HG02623 (cell line): ENCODE data around the gene PANK4.

Experiments used
- ATAC-seq: cut with Tn5 transposase; IDR thresholded peaks from one replicate; pipeline ENCODE4 v1.9.1; 2021; ENCODE audit warnings: moderate library complexity; ENCODE audit not compliant: unreplicated experiment

Gene PANK4

DNA sequence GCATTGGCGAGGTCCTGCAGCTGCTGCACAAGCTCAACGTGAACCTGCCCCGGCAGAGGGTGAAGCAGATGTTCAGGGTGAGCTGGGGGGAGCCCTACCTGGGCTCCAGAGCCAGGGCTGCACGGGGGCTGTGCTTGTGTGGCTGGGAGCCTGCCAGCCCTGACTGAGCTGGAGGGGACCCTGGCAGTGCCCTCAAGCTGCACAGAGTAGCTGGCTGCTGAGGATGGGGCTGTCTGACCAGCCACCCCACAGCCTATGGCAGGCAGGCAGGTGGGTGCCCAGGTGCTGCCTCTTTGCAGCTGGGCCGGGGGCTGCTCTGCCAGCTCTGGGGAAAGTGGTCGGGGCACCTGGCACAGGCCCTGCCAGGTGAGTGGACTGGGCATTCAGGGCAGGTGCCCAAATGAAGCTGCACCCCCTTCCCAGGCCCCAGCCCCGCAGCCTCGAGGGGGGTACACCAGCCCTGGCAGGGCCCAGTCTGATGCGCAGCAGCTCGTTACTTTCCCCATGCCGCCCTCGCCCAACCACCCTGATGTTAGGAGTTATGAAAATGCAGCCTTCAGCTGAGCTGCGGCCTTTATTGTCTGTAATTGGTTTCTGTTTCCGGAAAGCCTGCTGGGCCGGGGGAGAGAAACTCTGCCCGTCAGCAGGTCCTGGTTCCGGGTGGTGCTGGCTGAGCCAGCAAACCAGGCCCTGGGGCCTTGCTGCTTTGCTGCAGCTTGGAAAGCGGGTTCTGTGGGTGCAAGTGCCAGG, 46.0 kb downstream of the PANK4 start:
- ATAC-seq, result no peak

DNA sequence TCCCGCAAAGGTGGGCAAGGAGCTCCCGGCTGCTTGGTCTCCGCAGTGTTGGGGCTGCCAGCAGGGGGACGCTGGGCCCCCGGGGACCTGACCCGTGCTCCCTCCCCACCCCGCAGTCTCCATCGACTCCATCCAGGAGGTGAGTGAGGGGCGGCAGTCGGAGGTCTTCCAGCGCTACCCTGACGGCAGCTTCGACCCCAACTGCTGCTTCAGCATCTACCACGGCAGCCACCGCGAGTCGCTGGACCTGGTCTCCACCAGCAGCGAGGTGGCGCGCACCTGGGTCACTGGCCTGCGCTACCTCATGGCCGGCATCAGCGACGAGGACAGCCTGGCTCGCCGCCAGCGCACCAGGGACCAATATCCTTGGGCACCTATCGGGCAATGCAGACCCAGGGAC, 46.8 kb downstream of the PANK4 start:
- no peak for ATAC-seq

DNA sequence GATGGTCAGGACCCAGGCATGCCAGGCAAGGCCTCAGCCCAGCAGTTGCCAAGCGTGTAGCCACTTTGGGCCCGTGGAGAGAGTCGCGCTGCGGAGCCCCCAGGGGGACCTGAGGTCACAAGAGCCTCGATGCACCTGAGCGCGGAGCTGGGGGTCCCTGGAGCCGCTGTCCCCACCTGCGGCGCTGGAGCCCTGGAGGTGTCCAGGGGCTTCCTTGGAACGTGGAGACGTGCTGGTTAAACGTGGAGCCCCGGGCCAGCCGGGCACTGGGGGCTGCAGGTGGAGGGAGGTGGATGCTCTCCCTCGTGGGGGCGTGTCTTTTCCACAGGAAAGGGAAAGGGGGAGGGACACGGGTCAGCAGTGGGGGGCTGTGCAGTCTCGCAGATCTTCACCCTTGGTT, 47.2 kb downstream of the PANK4 start:
- ATAC-seq, result no peak

DNA sequence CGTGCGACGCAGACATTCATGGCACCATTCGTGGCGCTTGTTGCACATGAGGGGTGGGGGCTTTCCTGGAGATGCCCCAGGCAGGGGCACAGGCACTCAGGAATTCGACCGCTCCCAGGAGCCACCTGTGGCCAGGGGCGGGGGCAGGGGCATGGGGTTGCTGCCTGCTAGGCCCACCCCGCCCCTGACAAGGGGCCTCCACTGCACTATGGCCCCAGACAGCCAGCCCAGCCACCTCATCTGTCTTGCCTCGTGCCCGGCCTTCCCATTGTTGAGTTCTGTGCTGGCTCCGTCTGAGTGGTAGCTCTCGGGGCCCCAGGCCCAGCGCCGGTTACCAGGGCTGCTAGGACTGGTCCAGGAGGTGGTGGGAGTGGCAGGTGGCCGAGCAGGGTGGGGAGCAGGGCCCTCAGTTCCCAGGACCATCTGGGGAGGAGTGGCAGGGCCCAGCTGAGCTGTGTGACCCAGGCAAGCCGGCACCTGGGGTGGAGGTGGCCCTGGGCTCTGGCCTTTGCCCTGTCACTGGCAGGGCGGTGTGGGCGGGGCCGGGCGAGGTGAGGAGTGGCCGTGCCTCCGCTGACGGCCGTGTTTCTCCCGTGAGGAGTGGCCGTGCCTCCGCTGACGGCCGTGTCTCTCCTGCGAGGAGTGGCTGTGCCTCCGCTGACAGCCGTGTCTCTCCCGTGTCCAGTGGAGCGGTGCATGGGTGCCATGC, 48.5 kb downstream of the PANK4 start:
- no peak for ATAC-seq

DNA sequence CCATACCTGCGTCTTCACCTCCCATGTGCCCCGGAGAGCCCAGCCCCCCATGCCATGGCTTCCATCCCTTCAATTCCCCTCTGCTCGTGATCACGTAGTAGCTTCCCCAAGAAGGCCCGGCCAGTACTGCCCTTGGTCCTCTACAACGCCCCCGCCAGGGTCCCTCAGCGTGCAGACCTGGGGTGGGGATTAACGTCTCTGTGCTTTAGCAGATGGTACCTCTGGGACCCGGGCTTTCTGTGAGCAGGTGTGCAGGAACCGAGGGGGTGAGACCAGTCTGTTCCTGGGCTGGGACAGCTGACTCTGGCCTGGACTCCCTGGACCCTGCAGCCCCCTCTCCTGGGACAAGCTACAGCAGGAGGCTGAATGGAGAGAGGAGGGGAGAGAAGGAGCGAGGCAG, 49.1 kb downstream of the PANK4 start:
- no peak for ATAC-seq

DNA sequence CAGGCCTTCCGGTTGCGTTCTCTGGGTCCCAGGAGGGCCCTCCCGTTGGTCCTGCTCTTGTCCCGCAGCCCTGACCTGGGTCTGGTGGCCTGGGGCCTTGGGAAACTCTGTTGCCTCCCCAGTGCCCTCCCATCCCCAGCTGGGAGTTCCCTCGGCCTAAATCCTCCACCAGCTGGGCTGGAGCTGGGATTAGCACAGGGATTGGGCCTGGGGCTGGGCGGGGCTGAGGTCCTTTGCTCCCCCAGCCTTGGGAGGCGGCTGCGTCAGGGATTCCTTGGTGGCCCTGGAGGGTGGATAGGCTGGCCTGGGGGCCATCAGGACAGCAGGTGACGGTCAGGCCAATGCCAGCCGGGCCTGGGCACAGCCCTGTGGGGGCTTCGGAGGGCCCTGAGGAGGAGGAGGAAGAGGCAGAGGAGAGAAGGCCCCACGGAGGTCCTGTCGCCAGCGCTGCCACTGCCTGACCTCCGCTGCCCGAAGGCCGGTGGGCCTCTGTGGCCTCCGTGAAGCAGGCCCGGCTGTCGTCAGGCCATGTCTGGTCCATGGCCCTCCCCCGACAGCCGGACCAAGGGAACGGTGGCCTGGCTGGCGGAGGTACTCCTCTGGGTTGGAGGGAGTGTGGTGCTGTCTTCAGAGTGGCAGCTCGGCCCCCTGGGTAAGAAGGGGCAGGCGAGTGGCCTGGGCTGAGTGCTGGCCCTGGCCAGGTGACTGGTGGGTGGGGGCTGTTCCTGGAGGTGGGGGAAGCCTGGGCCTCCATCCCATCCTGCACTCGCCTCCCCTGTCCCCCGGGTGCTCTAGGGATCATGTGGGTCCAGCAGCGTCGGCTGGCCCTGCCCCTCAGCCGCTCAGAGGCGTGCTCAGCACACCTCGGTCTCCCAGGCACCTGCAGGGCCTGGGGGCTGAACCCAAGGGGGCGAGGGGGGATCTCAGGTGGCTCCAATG, 50.1 kb downstream of the PANK4 start, which contains the start of gene PLCH2:
PLCH2 (plus strand) TSS at position 229 of the 939 bp plus-strand sequence; CDS start at position 529, 300 bp downstream.
- no peak for ATAC-seq

DNA sequence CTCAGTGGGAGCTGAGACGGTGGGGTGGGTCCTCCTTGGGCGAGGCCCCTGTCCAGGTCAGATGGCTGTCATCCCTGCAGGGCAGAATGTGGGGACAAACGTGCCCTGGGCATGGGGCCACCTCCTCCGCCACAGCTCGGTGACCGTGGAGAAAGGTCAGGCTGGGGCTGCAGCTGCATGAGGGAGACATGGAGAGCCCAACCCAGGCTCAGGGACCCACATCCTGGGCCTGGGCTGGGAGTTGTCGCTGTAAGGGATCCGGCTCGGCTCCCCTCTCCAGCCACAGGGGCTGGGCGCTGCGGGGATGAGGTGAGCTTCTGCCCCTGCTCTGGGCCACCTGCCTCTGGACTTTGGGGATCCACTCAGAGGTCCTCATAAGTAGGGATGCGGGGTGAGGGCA, 50.8 kb downstream of the PANK4 start:
- no peak for ATAC-seq

DNA sequence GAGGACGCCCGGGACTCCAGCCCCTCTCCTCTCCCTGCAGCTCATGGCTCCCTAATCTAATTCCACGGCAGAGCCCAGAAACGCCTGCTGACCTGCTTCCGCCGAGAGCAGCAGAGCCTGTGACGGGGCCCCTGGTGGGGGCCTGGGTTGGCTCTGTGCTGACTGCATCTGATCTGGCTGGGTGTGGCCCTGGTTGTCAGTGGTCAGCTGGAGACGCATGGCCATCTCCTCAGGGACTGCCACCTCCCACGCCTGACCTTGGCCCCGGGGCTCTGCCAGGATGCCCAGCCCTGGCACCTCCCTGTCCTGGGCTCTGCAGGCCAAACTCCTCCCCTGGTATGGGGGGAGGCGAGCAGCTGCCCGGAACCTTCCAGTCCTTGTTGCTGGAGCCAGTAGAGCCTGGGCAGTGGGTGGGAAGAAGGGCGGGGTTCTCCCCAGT, 51.4 kb downstream of the PANK4 start:
- ATAC-seq, result no peak

DNA sequence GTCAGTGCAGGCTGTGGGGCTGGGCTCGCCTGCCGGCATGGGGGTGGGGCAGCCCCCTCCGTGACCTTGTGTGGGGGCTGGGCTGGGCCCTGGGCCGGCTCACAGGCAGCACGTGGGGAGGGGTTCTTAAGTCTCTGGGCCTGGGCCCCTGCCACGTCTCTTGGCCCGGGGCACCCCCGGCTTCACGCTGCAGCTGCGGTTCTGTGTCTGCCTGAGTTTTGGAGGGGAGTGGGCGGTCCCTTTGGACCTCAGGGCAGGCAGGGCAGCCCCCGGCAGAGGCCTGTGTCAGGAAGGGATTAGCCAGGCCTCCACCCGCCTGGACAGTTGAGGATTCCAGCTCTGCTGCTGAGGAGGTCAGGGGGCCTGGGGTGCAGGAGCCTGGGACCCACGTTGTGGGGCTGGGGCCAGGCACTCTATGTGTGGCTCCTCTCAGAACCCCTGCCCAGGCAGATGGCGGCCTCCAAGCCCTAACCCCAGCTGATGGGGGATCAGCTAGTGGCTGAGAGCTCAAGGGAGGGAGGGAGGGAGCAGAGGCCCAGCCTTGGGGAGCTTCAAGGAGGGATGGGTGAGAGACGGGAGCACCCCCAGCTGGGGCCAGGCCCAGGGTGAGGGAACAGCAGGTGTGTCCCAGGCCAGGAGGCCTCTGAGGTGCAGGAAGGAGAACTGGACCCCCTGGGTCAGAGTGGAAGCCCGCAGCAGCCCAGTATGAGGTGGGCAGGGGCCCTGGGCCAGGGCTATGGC, 52.1 kb downstream of the PANK4 start:
- no peak for ATAC-seq

DNA sequence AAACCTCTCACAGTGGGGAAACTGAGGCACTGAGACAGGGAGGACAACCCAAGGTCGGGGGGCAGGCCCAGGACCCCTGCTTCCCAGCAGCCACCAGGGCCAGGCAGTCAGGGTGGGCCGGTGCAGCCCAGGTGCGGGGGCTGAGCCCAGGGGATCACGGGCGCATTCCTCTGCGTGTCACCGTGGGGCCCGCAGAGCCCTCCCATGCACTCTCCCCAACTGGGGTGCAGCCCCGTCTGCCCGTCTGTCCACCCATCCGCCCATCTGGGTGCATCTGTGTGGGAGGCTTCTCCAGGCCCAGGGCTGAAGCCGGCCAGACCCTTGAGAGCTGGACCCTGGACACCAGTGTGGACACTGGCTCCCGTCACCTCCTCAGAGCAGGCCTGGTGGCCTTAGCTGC, 53.2 kb downstream of the PANK4 start:
- no peak for ATAC-seq

DNA sequence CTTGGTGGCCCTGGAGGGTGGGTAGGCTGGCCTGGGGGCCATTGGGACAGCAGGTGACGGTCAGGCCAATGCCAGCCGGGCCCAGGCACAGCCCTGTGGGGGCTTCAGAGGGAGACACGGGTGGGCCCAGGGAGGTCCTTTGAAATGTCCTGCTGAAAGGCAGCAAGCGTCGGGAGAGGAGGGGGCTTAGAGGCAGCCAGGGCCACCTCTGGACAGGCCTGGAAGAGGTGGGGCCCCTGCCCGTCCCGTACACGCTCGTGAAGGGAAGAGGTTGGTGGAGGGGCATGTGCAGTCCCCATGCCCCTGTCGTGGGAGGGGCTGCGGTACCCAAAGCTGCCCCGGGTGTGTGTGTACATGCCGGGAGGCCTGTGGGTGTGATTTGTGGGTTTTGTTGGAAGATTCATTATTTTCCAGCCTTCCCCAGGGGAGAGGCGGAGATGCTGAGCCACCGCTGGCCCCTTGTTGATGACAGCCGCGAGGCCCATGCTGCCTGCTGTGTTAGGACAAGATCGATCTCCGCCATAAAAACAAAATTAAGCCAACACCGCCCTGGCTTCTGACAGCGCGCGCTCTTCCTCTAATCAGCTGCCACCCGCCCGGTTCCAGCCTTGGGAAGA, 53.7 kb downstream of the PANK4 start:
- no peak for ATAC-seq

DNA sequence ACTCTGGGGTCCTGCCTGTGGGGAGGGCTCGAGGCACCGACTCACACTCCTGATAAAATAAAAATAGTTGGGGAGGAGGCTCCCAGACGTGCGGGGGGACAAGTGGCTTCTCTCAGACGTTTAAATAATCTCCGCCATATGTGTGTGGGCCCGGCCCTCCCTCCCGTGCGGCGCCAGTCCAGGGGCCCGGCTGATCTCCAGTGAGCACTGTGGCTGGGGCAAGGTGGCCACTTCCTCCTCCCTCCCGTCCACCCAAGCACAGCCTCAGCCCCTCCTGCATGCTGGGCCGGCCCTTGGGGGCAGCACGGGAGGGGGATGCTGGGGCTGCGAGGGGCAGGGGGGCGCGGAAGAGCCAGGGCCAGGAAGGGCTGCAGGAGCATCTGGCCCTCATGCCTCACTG, 54.3 kb downstream of the PANK4 start:
- ATAC-seq, result no peak

DNA sequence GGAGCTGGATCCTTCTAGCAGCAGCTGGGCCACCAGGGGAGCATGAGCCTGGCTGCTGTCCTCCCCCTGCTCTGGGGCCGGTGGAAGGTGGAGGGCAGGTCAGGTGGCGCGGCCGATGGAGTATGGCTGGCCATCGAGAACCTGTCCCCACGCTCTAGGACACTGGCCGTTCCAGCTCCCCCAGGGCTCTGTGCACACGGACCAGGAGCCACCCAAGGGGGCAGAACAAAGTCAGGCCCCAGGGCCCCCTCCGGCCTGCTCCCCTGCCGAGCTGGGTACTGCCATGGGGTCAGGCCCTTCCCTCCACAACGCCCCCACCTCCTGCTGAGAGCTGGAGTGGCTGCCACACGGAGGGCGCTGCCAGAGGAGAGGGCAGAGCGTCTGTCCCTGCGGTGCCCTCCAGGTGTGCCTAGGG, 54.8 kb downstream of the PANK4 start:
- no peak for ATAC-seq

DNA sequence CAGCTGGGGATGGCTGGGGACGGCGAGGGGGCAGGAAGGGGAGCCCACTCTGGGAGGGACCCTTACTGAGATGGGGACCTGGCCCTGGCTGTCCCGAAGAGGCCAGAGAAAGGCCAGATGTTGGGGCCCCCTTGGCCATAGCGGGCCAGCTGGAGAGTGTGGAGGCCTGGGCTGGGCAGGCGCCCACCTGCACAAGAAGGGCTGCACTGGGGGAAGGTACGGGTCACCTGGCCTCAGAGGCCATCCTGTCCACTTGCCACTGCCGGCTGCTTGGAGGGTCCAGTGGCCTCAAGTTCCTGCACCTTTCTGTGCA, 55.3 kb downstream of the PANK4 start:
- ATAC-seq, result no peak

DNA sequence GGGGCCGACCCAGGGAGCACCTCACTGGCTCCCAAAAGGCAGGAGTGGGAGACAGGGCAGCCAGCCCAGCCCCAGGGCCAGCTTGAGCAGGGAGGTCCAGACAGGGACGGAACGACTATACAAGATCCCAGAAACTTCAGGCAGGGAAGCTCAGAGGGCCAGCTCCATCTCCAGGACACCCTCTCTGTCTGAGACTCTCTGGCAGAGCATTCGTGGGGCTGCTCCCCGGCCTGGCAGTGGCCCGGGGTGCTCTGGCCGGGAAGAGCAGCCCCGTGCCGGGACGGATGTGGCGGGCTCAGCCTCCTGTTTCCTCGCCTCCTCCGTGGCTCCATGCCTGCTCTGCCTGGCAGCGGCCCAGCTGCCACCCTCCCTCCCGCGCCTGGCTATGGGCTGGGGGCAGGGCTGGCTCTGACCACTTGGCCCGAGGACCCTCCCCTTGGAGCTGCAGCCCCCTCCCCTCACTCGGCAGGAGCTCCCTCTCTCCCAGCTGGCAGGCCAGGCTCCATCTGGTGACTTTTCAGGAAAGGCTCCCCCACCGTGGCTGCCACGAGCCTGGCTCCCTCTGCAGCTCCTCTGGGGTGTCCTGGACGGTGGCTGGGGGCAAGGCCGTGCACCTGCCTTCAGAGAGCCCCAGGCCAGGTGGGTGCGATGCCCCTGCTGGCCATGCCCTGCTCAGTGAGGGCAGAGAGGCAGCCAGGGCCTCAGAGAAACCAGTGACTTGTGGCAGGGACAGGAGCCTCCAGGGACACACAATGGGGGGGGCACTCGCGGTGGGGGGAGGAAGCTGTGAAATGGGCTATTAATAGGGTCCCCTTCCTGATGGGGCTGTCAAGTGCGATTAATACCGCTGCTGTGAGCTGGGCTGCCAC, 55.9 kb downstream of the PANK4 start:
- ATAC-seq, result no peak

DNA sequence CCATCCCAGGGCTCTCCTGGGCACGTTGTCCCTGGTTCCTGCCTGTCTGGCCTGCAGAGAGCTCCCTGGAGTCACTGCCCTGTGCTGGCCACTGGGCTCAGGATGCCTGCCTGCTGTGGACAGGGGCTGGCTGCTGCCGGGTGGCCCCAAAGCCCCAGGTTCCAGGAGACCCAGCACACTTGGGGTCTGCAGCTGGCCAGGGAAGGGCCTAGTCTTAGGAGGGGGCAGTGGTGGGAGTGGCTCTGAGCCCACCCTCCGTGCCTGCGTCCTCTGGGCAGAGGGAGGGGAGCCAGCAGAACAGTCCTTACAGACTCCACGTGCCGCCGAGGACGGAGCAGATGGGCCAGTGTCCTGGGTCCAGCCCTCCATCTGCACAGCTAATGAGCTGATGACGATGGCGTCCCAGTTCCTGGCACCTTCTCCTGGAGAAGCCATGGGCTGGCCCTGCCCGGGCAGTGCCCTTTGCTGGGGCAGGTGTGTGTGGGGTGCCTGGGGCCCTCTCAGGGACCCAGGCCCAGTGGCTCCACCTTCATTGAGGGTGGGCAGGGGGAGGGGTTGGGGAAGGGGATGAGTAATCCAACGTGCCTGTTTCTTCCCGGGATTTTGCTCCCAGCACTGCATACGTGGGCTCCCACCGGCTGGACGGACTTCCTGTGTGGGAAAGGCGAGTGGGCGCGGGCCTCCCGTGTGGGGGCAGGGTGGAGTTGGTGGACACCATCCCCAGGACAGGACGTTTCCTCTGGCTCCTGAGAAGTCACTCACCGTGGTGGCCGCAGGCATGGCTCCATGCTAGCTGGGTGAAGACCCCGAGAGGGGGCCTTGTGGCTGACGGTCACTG, 57.1 kb downstream of the PANK4 start:
- ATAC-seq, result no peak

DNA sequence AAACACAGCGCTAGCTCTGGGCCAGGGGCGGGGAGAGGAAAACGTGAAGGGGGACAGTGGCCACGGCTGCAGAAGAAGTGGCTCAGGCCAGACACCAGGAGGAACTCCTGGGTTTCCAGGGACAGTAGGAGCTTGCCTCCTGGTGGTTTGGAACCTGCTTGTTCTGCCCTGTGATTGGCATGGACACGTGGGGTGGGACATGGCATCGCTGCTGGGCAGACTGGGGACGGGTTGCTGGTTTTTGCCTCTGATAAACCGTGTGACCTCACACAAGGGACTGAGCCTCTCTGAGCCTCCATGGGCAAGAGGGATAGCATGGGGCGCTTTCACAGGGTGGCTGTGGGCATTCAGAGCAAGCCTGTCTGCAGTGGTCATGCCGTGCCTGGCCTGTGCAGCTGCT, 57.9 kb downstream of the PANK4 start:
- no peak for ATAC-seq

DNA sequence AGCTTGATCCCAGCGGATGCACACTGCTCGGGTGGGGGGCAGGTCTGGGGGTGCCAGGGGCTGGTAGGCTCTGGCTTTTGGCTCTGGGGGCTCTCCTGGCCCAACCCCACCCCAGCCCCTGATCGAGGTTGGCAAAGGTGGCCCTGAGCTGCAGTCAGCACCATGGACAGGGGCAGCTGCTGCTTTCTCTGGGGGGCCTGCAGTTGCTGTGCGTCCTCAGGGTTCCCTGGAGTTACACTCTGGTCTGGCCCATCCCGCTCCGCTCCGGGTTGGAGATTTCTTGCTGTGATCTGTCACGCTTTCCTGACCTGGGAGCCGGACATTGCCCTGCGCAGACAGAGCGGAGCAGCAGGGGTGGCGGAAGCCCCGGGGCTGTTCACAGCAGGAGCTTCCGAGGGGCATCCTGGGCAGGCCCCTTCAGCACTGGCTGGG, 58.3 kb downstream of the PANK4 start:
- no peak for ATAC-seq
